Activated naive CD4-positive, alpha-beta T cell treated with Interleukin-2 at 50 U/mL for 16 hours (primary cell): ENCODE results near the gene SCYL1.
"Not testable (repeated sequence)": the region's sequence is repeated elsewhere in the genome, so short reads cannot be mapped to it uniquely, and the experiment has no call there.

Experiments used
- DNase-seq: peaks from one replicate; pipeline ENCODE4 v3.0.0-alpha.2; 2020

The SCYL1 gene

GRCh38 chr11:65506290-65506771 lies 18.6 kb upstream of the SCYL1 start:
- DNase-seq = no peak

- DNase-seq = peak; percentile 41
Observed at GRCh38 chr11:65506772-65507505, 17.9 kb upstream of the SCYL1 start.

GRCh38 chr11:65512311-65512710 lies 12.6 kb upstream of the SCYL1 start:
- not testable (repeated sequence) for DNase-seq

- no peak for DNase-seq
Observed at GRCh38 chr11:65516135-65516968, 8.5 kb upstream of the SCYL1 start.

GRCh38 chr11:65518941-65519549 lies 5.8 kb upstream of the SCYL1 start:
- DNase-seq = not testable (repeated sequence)

GRCh38 chr11:65521777-65522521 lies 2.9 kb upstream of the SCYL1 start:
- not testable (repeated sequence) for DNase-seq

GRCh38 chr11:65522718-65523630 lies 1.9 kb upstream of the SCYL1 start:
- peak; percentile 38 for DNase-seq

GRCh38 chr11:65523631-65523968 lies 1.3 kb upstream of the SCYL1 start:
- DNase-seq = not testable (repeated sequence)

GRCh38 chr11:65524014-65524740 lies 706 bp upstream of the SCYL1 start:
- no peak for DNase-seq

GRCh38 chr11:65525546-65526480 lies 930 bp downstream of the SCYL1 start:
- no peak for DNase-seq

- no peak for DNase-seq
Observed at GRCh38 chr11:65526744-65527143, 1.9 kb downstream of the SCYL1 start.

- DNase-seq = no peak
Observed at GRCh38 chr11:65528819-65529350, 4.0 kb downstream of the SCYL1 start.

GRCh38 chr11:65529475-65530156 lies 4.7 kb downstream of the SCYL1 start:
- DNase-seq = no peak

- no peak for DNase-seq
Observed at GRCh38 chr11:65530157-65530496, 5.2 kb downstream of the SCYL1 start.

- no peak for DNase-seq
Observed at GRCh38 chr11:65532388-65533064, 7.6 kb downstream of the SCYL1 start.

- no peak for DNase-seq
Observed at GRCh38 chr11:65535102-65535501, 10.2 kb downstream of the SCYL1 start.

- no peak for DNase-seq
Observed at GRCh38 chr11:65536412-65537295, 11.8 kb downstream of the SCYL1 start.

GRCh38 chr11:65537296-65537597 lies 12.4 kb downstream of the SCYL1 start:
- DNase-seq = no peak
